ENCODE results near the gene SEMA5A. TPM values are rescaled to one million over a fixed set of nuclear protein-coding genes. Genes with fewer than 3 reads are reported as not detected.

SEMA5A gene
- polyA plus RNA-seq, 3 donors: not detected

DNA sequence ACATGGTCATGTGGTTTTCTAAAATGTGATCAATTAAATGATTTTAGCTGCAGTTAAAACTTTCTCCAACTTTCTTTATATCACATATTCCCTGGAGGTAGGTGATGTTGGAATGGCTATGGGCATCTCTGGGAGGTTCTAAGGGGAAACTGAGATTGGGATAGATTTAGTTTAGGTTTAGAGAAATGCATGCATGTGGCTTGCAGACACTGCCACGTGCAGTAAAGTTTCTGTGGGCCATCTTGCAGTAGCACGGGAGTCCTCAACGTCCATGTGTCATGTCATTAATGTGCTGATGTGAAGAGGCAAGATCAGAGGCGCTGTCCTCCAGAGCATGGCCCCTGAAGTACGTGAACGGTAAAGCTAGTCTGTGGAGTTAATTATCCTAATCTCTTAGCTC, 532.7 kb downstream of the SEMA5A start:
- H3K27me3 Mint-ChIP-seq (ENCODE audit: low read depth in 3 of 3): no peaks in the 10 kb centered on the region
- TF ChIP-seq, protein P1, sequence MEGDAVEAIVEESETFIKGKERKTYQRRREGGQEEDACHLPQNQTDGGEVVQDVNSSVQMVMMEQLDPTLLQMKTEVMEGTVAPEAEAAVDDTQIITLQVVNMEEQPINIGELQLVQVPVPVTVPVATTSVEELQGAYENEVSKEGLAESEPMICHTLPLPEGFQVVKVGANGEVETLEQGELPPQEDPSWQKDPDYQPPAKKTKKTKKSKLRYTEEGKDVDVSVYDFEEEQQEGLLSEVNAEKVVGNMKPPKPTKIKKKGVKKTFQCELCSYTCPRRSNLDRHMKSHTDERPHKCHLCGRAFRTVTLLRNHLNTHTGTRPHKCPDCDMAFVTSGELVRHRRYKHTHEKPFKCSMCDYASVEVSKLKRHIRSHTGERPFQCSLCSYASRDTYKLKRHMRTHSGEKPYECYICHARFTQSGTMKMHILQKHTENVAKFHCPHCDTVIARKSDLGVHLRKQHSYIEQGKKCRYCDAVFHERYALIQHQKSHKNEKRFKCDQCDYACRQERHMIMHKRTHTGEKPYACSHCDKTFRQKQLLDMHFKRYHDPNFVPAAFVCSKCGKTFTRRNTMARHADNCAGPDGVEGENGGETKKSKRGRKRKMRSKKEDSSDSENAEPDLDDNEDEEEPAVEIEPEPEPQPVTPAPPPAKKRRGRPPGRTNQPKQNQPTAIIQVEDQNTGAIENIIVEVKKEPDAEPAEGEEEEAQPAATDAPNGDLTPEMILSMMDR (IDR thresholded peaks at IDR 0.05): no peak
- no peak overlapping the region for H3K27ac ChIP-seq (ENCODE audit: low read depth in 1 of 2, low read length in 2 of 2)
- WGBS (ENCODE audit: insufficient coverage): 84% methylated on average over 3 of the region's 6 CpGs
- H2AFZ ChIP-seq (ENCODE audit: insufficient read depth, low read depth, low read length, poor library complexity, severe bottlenecking): no peak overlapping the region
- peaks cover 7% of the 10 kb centered on the region for H3K4me1 Mint-ChIP-seq
- no peak overlapping the region for H3K4me3 Mint-ChIP-seq
- H3K9me3 Mint-ChIP-seq: peaks cover 3 to 20% (median 11%) of the 10 kb centered on the region in 7 donors
- no peak overlapping the region for H3K9ac ChIP-seq (ENCODE audit: insufficient read depth, low read length, poor library complexity, severe bottlenecking)
- H4K20me1 ChIP-seq (ENCODE audit: insufficient read depth, low read length): no peaks in the 10 kb centered on the region
- H3K27ac Mint-ChIP-seq: no peak overlapping the region
- no peaks in the 10 kb centered on the region for H3K27me3 ChIP-seq (ENCODE audit: control insufficient read depth in 2 of 2, insufficient read depth in 2 of 2, low read length in 2 of 2)
- H3K9me3 ChIP-seq (replicated peaks in 1 of 2; ENCODE audit: control insufficient read depth in 1 of 2, insufficient read depth in 1 of 2, low read length in 2 of 2): peaks cover 0 to 9% of the 10 kb centered on the region in 2 donors
- no peaks in the 10 kb centered on the region for H3K4me1 ChIP-seq (ENCODE audit: control insufficient read depth in 1 of 2, insufficient read depth in 2 of 2, low read length in 2 of 2)
- intact Hi-C loops (cut with micrococcal nuclease): no loop called here
- DNase-seq: no peak
- H3K79me2 ChIP-seq (ENCODE audit: insufficient read depth, low read length): no peaks in the 10 kb centered on the region
- H3K36me3 Mint-ChIP-seq: no peaks in the 10 kb centered on the region
- no peaks in the 10 kb centered on the region for H3K36me3 ChIP-seq (replicated peaks in 1 of 2; ENCODE audit: control insufficient read depth in 1 of 2, insufficient read depth in 2 of 2, low read length in 2 of 2)
- no peak overlapping the region for H3K4me2 ChIP-seq (replicated peaks; ENCODE audit: extremely low read depth, low read length, poor library complexity, severe bottlenecking)
- H3K4me3 ChIP-seq (replicated peaks in 1 of 3; ENCODE audit: low read depth in 2 of 3, low read length in 3 of 3): no peak overlapping the region

DNA sequence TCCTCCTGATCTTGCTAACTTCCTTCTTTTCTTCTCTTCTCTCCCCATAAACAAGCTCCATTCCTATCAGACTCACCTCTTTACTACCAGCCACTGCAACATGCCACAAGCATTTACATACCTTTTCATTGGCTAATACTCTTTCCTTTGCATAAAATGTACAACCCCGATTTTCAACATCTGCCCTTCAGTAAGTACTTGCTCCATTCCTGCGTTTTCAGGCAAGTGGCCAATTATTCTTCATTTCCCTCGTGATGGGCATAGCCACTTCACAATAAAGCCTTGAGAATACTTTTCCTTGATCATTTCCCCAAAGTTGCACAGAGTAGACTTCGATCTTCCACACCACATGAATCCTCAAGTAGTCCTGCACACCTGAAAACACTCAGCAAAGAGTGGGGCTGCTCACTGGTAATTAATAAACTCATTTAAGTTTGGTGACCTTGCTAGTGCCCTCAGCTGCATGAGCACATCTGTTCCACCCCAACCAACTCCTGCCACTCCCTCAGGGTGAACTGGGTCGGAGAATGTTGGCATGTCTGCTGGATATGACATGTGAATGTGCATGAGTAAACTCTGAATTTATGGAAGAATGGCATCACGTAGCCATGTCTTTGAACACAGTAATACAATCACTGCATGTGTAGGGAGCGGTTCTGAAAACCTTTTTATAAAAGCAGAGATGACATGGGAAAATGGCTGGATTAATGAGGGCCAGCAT, 535.8 kb downstream of the SEMA5A start:
- Histone ChIP-seq H3K9me3 (replicated peaks in 1 of 2; ENCODE audit: control insufficient read depth in 1 of 2, insufficient read depth in 1 of 2, low read length in 2 of 2) (peaks cover 0 to 9% of the 10 kb centered on the region in 2 donors), H2AFZ (ENCODE audit: insufficient read depth, low read depth, low read length, poor library complexity, severe bottlenecking) (no peak overlapping the region), H4K20me1 (ENCODE audit: insufficient read depth, low read length) (no peaks in the 10 kb centered on the region), H3K9ac (ENCODE audit: insufficient read depth, low read length, poor library complexity, severe bottlenecking) (no peak overlapping the region), H3K27ac (ENCODE audit: low read depth in 1 of 2, low read length in 2 of 2) (no peak overlapping the region), H3K4me1 (ENCODE audit: control insufficient read depth in 1 of 2, insufficient read depth in 2 of 2, low read length in 2 of 2) (no peaks in the 10 kb centered on the region), H3K79me2 (ENCODE audit: insufficient read depth, low read length) (no peaks in the 10 kb centered on the region), H3K4me3 (replicated peaks in 1 of 3; ENCODE audit: low read depth in 2 of 3, low read length in 3 of 3) (no peak overlapping the region), H3K36me3 (replicated peaks in 1 of 2; ENCODE audit: control insufficient read depth in 1 of 2, insufficient read depth in 2 of 2, low read length in 2 of 2) (no peaks in the 10 kb centered on the region), H3K27me3 (ENCODE audit: control insufficient read depth in 2 of 2, insufficient read depth in 2 of 2, low read length in 2 of 2) (no peaks in the 10 kb centered on the region), H3K4me2 (replicated peaks; ENCODE audit: extremely low read depth, low read length, poor library complexity, severe bottlenecking) (no peak overlapping the region)
- DNase-seq: no peak
- H3K36me3 Mint-ChIP-seq: no peaks in the 10 kb centered on the region
- no peak overlapping the region for H3K4me3 Mint-ChIP-seq
- no peaks in the 10 kb centered on the region for H3K27me3 Mint-ChIP-seq (ENCODE audit: low read depth in 3 of 3)
- H3K27ac Mint-ChIP-seq: no peak overlapping the region
- TF ChIP-seq, protein P1 (IDR thresholded peaks at IDR 0.05): no peak
- H3K9me3 Mint-ChIP-seq: peaks cover 7 to 30% (median 20%) of the 10 kb centered on the region in 7 donors
- H3K4me1 Mint-ChIP-seq: peaks cover 1% of the 10 kb centered on the region
- 89% methylated on average over 4 of the region's 7 CpGs for WGBS (ENCODE audit: insufficient coverage)
- intact Hi-C loops (cut with micrococcal nuclease): no loop called here
